Activated naive CD4-positive, alpha-beta T cell treated with anti-CD3 and anti-CD28 coated beads for 36 hours (primary cell): Measurements from ENCODE around the gene ITPR1. TPM values are rescaled to one million over a fixed set of nuclear protein-coding genes. Genes with fewer than 3 reads are reported as not detected.
A peak's percentile ranks its signal among the peaks of the same experiment; 100 is the strongest.

Source experiments
- CTCF ChIA-PET: fragments of 350-600 bp; sonication (Branson Sonifier 250); formaldehyde crosslinking; loops from one replicate; lab custom pipeline; 2021; ENCODE audit warnings: antibody characterized with exemption; lab: Charles Lee
- DNase-seq: peaks from one replicate; pipeline ENCODE4 v3.0.0-alpha.2; 2020
- H3K27ac Mint-ChIP-seq: one replicate; pipeline ENCODE4 v1.8.0; 2021; ENCODE audit warnings: mild to moderate bottlenecking, mixed read lengths
- H3K27me3 Mint-ChIP-seq: one replicate; pipeline ENCODE4 v1.8.0; 2021; ENCODE audit warnings: low read depth, mixed read lengths
- H3K36me3 Mint-ChIP-seq: one replicate; pipeline ENCODE4 v1.8.0; 2021; ENCODE audit warnings: low read depth, mixed read lengths
- H3K4me1 Mint-ChIP-seq: one replicate; pipeline ENCODE4 v1.8.0; 2021; ENCODE audit warnings: low read depth, mixed read lengths
- H3K4me3 Mint-ChIP-seq: one replicate; pipeline ENCODE4 v1.8.0; 2021; ENCODE audit warnings: mild to moderate bottlenecking, moderate library complexity, mixed read lengths
- H3K9me3 Mint-ChIP-seq: one replicate; pipeline ENCODE4 v1.8.0; 2021; ENCODE audit warnings: mixed read lengths
- intact Hi-C: fragments of 100-400 bp; cut with micrococcal nuclease; formaldehyde crosslinking; loops from one replicate; pipeline ENCODE4 v1.15.1; 2023
- total RNA-seq, 2 experiments: library from RNA; stranded (reverse); gene quantifications; one replicate each; pipeline ENCODE4 v1.2.3, GENCODE V29; 2021

Gene ITPR1
- total RNA-seq, 2 experiments from 2014 or later, result 38.5 to 41.1 TPM

DNA sequence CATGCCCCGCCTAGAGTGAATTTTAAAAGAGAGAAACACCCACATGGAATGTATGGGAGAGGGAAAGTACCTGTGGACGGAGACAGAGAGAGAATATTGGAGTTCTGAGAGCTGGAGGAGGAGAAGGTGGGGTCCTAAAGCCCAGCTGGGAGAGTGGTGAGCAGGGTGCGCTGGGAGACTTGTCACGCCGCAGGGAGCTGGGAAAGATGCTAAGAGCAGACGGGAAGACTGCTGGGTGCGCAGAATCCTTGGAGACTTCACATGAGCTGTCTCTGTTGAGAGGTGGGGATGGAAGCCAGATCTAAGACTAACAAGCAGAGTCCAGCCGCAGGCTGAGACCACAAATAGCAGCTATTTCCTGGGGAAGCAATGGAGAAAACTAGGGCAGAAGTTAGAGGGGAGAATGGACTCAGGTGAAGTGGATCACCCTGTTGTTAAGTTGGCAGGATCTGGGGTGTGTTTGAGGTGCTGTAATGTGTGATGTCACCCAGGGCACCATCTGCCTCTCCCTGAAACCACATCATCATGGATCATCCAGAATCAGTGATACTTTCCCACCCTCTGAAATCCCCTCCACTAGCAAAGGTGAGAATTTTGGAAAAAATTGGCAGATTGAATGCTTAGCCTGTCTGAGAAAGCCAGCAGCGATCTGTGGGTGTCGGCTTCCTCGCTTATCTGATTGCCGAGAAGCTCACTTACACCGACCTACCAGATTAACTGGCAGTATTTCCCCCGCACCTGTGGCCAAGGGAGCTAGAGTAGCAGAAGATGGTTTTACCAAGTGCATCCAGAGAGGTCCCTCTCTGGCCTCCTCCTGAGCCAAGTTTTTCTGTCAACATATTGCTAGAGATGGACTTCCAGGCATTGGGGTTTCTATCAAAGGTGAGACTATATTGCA lies 311.3 kb downstream of the ITPR1 start:
- Mint-ChIP-seq H3K4me1 (peaks cover 28% of the 10 kb centered on the region), H3K27me3 (no peaks in the 10 kb centered on the region), H3K9me3 (no peaks in the 10 kb centered on the region), H3K36me3 (peaks cover 47% of the 10 kb centered on the region), H3K4me3 (no peak overlapping the region), H3K27ac (peak overlapping the region; percentile 7)
- intact Hi-C loops, result loop anchor here (1.0 to 5.0 kb wide), 12 partner anchors 18 to 417 kb away; no protein-coding TSS in a partner anchor
- CTCF ChIA-PET, result interaction anchor here (0.6 to 4.3 kb wide), 6 partner anchors 65 to 378 kb away, joined by 3 to 15 read pairs (median 4); no protein-coding TSS in a partner anchor
- DNase-seq, result no peak

DNA sequence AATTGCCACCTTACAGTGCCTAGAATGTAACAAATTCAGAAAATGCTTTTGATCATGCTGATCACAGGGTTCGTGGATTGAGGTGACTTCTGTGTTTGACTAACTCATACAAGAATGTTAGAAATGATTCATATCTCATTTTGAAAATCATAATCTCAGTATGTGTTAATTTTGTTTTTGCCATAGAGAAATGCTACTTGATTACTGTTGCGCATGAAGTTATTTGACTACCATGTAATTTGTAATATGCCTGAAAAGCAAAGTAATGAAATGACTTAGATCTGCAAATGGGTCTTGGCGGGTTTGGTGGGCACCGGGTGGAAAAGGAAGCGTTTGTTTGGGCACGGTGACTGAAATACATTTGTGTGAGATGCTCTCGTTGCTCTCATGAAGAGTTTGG lies 312.5 kb downstream of the ITPR1 start:
- Mint-ChIP-seq H3K27me3 (no peaks in the 10 kb centered on the region), H3K27ac (peak overlapping the region; percentile 5), H3K4me3 (no peak overlapping the region), H3K4me1 (peaks cover 28% of the 10 kb centered on the region), H3K36me3 (peaks cover 43% of the 10 kb centered on the region), H3K9me3 (no peaks in the 10 kb centered on the region)
- intact Hi-C loops, result loop anchor here (1.0 to 5.0 kb wide), 12 partner anchors 17 to 418 kb away; no protein-coding TSS in a partner anchor
- CTCF ChIA-PET, result interaction anchor here (0.9 to 4.3 kb wide), 6 partner anchors 13 to 171 kb away, joined by 3 to 15 read pairs (median 4); no protein-coding TSS in a partner anchor
- peak; percentile 69 for DNase-seq

DNA sequence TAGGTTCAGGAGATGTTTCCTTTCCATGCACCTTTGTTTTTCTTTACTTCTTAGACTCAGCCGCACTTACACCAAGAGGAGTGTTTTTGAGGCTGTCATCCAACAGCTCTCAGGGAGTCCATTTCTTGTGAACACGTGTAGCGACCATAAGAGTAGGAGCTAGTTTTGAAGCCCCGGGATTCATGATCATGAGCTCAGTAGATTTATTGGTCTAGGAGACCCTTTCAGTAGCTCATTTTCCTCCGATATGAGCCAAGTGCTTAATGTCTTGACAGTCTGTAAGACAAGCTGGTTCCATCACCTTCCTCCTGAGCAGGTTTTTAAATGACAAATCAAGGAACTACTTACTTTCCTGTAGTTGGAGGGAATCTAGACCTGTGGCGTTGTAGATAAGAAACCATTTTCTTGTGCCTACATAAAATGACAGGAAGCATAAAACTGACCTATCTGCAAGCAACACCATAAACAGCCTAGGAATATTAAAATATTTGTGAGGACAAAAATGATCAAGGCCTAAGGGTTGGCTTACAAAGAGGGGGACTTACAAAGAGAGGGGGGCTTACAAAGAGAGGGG lies 313.5 kb downstream of the ITPR1 start:
- intact Hi-C loops, result loop anchor here (5.0 kb wide), 2 partner anchors 69 to 419 kb away; no protein-coding TSS in a partner anchor
- CTCF ChIA-PET, result interaction anchor here (0.9 to 4.3 kb wide), 8 partner anchors 13 to 170 kb away, joined by 3 to 15 read pairs (median 4); no protein-coding TSS in a partner anchor

DNA sequence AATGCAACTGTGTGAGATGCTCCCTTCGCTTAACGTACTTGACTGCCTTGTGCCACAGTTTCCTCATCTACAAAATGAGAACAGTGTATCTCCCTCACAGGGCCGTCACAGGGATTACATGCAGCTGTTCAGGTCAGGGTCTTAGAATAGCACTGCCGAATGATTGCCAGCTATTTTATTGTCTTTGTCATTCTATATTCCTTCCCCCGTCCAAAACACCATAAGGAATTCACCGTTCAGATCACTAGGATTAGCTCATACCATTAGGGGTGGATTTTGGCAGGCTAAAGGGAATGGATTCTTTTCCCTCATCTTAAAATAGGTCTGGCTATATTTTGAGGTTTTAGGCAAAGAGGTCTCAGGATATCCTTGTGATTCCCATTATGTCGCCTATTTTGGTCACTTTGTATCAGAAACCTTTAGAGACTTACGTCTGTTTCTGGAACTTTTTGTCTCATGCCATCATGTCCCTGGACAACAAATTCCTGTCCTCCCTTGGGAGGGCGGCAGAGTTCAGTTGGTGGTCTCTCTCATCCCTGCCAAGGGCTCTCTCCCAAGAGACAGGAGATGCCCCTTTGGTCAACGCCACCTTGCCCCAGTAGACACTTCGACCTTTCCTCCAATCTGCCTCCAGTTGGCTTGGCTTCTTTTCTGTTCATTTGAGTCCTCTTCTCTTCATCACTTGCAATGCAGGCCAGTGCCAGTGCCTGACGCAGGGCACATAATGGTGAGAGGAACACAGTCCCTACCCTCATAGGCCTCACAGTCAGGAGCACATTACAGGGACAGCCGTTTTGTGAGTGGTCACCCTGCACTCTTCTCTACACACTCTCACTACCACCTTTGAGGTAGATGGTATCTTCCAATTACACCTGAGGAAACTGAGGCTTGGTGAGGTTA lies 314.5 kb downstream of the ITPR1 start:
- Mint-ChIP-seq H3K4me3 (no peak overlapping the region), H3K4me1 (peaks cover 28% of the 10 kb centered on the region), H3K27ac (no peak overlapping the region)

More for the DNA sequence above, 313.5 kb downstream of the ITPR1 start:
- DNase-seq, result no peak
- Mint-ChIP-seq H3K9me3 (no peaks in the 10 kb centered on the region), H3K27me3 (no peaks in the 10 kb centered on the region), H3K4me1 (peaks cover 28% of the 10 kb centered on the region), H3K27ac (no peak overlapping the region), H3K36me3 (peaks cover 42% of the 10 kb centered on the region), H3K4me3 (no peak overlapping the region)

DNA sequence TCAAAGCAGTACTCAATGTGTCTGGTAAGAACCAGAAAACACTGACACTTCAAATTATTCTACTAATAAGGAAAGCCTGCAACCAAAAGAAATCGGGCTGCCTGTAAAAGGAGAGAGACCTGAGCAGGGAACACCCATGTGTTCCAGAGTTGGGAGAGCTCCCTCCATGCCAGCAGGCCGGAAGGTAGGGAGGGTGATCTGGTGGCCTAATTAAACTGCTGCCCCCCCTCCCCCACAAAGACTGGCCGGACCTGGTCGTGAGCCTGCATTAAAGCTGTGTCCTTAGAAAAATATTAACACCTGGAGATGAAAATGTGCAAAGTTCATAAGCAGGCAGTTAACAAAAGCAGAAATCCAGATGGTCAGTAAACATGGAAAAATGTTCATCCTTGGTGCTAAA lies 315.5 kb downstream of the ITPR1 start:
- DNase-seq, result no peak
- Mint-ChIP-seq H3K27ac (no peak overlapping the region), H3K27me3 (no peaks in the 10 kb centered on the region), H3K4me1 (peaks cover 28% of the 10 kb centered on the region), H3K4me3 (no peak overlapping the region), H3K9me3 (no peaks in the 10 kb centered on the region), H3K36me3 (peaks cover 42% of the 10 kb centered on the region)
- CTCF ChIA-PET, result interaction anchor here (2.6 to 2.8 kb wide), 2 partner anchors 12 to 97 kb away, joined by 8 to 12 read pairs; no protein-coding TSS in a partner anchor
- intact Hi-C loops, result loop anchor here (5.0 kb wide), 2 partner anchors 71 to 421 kb away; no protein-coding TSS in a partner anchor

More for the DNA sequence above, 314.5 kb downstream of the ITPR1 start:
- peaks cover 38% of the 10 kb centered on the region for H3K36me3 Mint-ChIP-seq
- CTCF ChIA-PET, result interaction anchor here (1.5 to 4.3 kb wide), 5 partner anchors 13 to 169 kb away, joined by 4 to 15 read pairs (median 9); no protein-coding TSS in a partner anchor
- intact Hi-C loops, result loop anchor here (5.0 kb wide), 2 partner anchors 70 to 420 kb away; no protein-coding TSS in a partner anchor
- DNase-seq, result no peak
- H3K9me3 Mint-ChIP-seq, result no peaks in the 10 kb centered on the region
- no peaks in the 10 kb centered on the region for H3K27me3 Mint-ChIP-seq

DNA sequence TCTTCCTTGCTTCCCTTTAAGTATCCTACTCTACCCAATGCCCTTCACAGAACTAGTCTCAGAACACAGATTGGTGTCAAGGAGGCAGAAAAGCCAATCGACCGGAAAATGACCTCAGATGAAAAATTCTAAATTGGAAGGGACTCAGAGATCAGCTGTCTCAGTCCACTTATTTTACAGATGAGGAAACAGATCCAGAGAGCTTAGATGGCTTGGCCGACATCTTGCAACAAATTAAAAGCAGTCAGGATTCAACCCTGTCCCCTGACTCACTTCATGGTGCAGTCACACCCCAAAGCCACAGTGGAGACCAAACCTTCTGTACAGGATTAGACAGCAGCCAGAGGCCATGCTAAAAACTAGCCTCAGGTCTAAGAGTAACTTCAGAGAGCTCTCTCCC lies 316.8 kb downstream of the ITPR1 start:
- peaks cover 39% of the 10 kb centered on the region for H3K36me3 Mint-ChIP-seq
- no peak overlapping the region for H3K27ac Mint-ChIP-seq
- DNase-seq, result no peak
- CTCF ChIA-PET, result interaction anchor here (0.9 to 2.8 kb wide), 5 partner anchors 9 to 170 kb away, joined by 3 to 12 read pairs (median 6); no protein-coding TSS in a partner anchor
- intact Hi-C loops, result loop anchor here (5.0 kb wide), 2 partner anchors 73 to 423 kb away; no protein-coding TSS in a partner anchor
- H3K4me3 Mint-ChIP-seq, result no peak overlapping the region
- H3K4me1 Mint-ChIP-seq, result peaks cover 18% of the 10 kb centered on the region
- no peaks in the 10 kb centered on the region for H3K9me3 Mint-ChIP-seq
- H3K27me3 Mint-ChIP-seq, result no peaks in the 10 kb centered on the region

DNA sequence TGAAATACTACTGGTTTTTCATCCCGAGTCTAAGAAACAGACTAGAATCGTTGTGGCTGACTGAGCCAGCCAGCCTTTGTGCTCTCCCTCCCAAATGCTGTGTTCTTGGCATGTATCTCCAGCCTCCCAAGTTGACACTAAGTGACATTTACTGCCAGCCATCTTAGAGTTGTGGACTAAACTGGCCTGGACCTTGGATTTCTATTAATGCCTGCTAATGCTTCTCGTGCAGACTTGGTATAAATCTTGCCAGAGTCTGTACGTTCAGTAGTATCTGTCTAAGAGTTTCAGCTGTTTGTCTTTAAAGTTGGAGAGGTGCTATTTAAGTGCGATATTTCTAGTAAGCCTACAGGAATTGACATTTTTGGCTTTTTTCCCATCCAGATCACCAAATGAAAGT lies 319.4 kb downstream of the ITPR1 start:
- peaks cover 39% of the 10 kb centered on the region for H3K36me3 Mint-ChIP-seq
- no peak for DNase-seq
- peaks cover 8% of the 10 kb centered on the region for H3K9me3 Mint-ChIP-seq
- H3K27ac Mint-ChIP-seq, result no peak overlapping the region
- H3K27me3 Mint-ChIP-seq, result no peaks in the 10 kb centered on the region
- intact Hi-C loops, result no loop called here
- no peaks in the 10 kb centered on the region for H3K4me1 Mint-ChIP-seq
- CTCF ChIA-PET, result no interaction called here
- H3K4me3 Mint-ChIP-seq, result no peak overlapping the region

DNA sequence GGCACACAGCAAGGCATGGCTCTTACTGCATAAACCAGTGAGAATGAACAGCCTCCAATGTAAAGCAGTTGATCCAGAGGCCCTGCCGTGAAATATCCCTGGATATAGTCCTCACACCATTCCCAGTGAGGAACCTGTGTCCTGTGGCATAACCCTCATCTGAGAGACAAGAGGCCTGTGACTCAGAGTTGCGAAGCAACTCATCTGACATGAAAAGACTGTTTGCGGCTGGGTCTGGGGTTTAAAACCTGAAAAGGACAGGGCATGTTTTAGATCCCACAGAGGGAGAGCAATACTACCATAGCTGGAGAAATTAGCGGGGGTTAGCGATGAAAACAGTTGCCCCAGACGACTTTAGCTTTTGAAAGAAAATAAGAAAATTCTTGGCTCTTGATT lies 320.8 kb downstream of the ITPR1 start:
- H3K4me3 Mint-ChIP-seq, result no peak overlapping the region
- intact Hi-C loops, result no loop called here

DNA sequence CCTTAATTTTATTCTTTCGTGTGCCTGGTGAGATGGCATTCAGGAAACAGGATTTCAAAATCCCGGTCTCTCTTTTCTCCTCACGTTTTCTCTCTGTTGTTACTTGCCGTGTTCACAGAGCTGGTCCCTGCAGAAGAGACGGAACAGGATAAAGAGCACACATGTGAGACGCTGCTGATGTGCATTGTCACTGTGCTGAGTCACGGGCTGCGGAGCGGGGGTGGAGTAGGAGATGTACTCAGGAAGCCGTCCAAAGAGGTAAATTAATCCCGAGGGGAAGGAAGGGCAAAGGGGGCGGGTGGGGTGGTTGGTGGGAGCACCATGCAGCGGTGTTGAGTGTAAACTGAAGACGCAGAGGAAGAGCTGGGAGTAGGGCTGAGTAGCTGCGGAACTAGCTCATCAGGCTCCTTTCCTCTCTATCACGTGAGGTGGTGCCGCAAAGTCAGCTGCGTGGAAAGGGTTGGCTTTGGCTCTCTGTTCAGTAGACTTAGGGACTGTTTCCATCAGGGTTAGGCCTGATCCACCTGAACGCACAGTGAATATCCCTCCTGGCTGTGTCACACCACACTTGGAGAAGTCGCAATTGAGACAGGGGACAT lies 321.3 kb downstream of the ITPR1 start:
- Mint-ChIP-seq H3K36me3 (peaks cover 48% of the 10 kb centered on the region), H3K27ac (no peak overlapping the region), H3K27me3 (no peaks in the 10 kb centered on the region), H3K4me1 (peaks cover 2% of the 10 kb centered on the region), H3K9me3 (peaks cover 9% of the 10 kb centered on the region), H3K4me3 (no peak overlapping the region)
- intact Hi-C loops, result no loop called here
- no peak for DNase-seq
- CTCF ChIA-PET, result interaction anchor here (1.2 kb wide), 1 partner anchor 13 kb away, joined by 3 read pairs; no protein-coding TSS in a partner anchor

More for the DNA sequence above, 320.8 kb downstream of the ITPR1 start:
- CTCF ChIA-PET, result no interaction called here
- Mint-ChIP-seq H3K9me3 (peaks cover 9% of the 10 kb centered on the region), H3K27me3 (no peaks in the 10 kb centered on the region), H3K36me3 (peaks cover 46% of the 10 kb centered on the region), H3K27ac (no peak overlapping the region), H3K4me1 (no peaks in the 10 kb centered on the region)
- DNase-seq, result no peak

DNA sequence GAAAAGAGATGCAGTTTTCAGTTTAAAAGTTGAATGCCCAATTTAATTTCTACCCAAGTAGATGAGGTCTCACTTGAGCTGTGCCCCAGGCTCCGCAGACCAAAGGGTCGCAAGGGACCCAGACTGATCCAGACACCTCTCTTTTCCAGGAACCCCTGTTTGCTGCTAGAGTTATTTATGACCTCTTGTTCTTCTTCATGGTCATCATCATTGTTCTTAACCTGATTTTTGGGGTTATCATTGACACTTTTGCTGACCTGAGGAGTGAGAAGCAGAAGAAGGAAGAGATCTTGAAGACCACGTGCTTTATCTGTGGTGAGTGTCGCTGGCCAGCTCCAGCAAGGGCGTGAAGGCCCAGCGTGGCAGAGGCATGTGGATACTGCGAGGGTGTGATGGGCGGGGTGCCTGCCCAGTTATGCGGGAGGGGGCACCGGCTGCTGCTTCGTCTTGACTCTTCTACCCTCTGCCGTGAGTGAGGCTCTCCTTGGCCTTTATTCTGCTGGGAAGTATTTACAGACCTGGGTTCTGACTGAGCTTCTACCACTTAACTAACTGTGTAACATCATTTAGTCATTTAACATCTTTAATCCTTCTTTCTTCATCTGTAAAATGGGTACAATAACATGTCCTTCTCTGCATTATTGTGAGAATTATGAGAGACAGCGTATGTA lies 321.9 kb downstream of the ITPR1 start:
- CTCF ChIA-PET, result interaction anchor here (1.2 kb wide), 1 partner anchor 12 kb away, joined by 3 read pairs; no protein-coding TSS in a partner anchor
- intact Hi-C loops, result no loop called here
- no peaks in the 10 kb centered on the region for H3K27me3 Mint-ChIP-seq
- no peak overlapping the region for H3K4me3 Mint-ChIP-seq
- H3K9me3 Mint-ChIP-seq, result peaks cover 9% of the 10 kb centered on the region
- H3K4me1 Mint-ChIP-seq, result peaks cover 6% of the 10 kb centered on the region
- no peak for DNase-seq
- peaks cover 50% of the 10 kb centered on the region for H3K36me3 Mint-ChIP-seq
- H3K27ac Mint-ChIP-seq, result no peak overlapping the region
